OCI-LY7 (cell line): ENCODE data around the gene KIF20A. TPM values are rescaled to one million over a fixed set of nuclear protein-coding genes. Genes with fewer than 3 reads are reported as not detected.

Experiments used
- BruUV-seq: library from RNA; stranded (reverse); fragments of 400-500 nt; replicated peaks from 2 replicates; lab custom pipeline; 2021; lab: Mats Ljungman, UMichigan
- CTCF ChIA-PET: fragments of 300-600 bp; sonication (Branson Sonifier 250); formaldehyde crosslinking; loops from one replicate; lab custom pipeline; 2022; ENCODE audit warnings: antibody characterized with exemption; ENCODE audit not compliant: unreplicated experiment; lab: Charles Lee
- POLR2A ChIA-PET: fragments of 300-600 bp; sonication (Branson Sonifier 250); formaldehyde crosslinking; loops from one replicate; lab custom pipeline; 2022; ENCODE audit warnings: antibody characterized with exemption; lab: Charles Lee
- DNase-seq: peaks from one replicate; pipeline ENCODE4 v3.0.0-alpha.2; 2015; ENCODE audit warnings: low spot score
- H2AFZ ChIP-seq: fragments of 200-600 bp; sonication (generic), shearing (Covaris generic); 2 replicates; pipeline ENCODE4 v1.6.1; 2014; ENCODE audit warnings: mild to moderate bottlenecking, antibody characterized with exemption, low read length, moderate library complexity
- H3K27ac ChIP-seq: fragments of 200-600 bp; sonication (generic); 2 replicates; pipeline ENCODE4 v1.5.1; 2014; ENCODE audit warnings: mixed run types, low read depth, mild to moderate bottlenecking, moderate library complexity, low read length, inconsistent platforms; ENCODE audit not compliant: poor library complexity, severe bottlenecking
- H3K36me3 ChIP-seq: fragments of 200-600 bp; sonication (generic); 2 replicates; pipeline ENCODE4 v1.6.1; 2014; ENCODE audit warnings: mild to moderate bottlenecking, antibody characterized with exemption, low read length, moderate library complexity, mixed read lengths; ENCODE audit not compliant: insufficient read depth
- H3K4me1 ChIP-seq: fragments of 200-600 bp; sonication (generic); 2 replicates; pipeline ENCODE4 v1.5.1; 2014; ENCODE audit warnings: mild to moderate bottlenecking, low read length; ENCODE audit not compliant: insufficient read depth, poor library complexity, severe bottlenecking
- H3K4me2 ChIP-seq: fragments of 200-600 bp; sonication (generic); 2 replicates; pipeline ENCODE4 v1.6.1; 2014; ENCODE audit warnings: mild to moderate bottlenecking, low read length
- H3K4me3 ChIP-seq: fragments of 200-600 bp; sonication (generic); 2 replicates; pipeline ENCODE4 v1.5.1; 2014; ENCODE audit warnings: mild to moderate bottlenecking, low read depth, low read length; ENCODE audit not compliant: poor library complexity, severe bottlenecking
- H3K79me2 ChIP-seq: fragments of 200-600 bp; sonication (generic); 2 replicates; pipeline ENCODE4 v1.6.1; 2016; ENCODE audit warnings: low read depth, mild to moderate bottlenecking, low read length, moderate library complexity, mixed read lengths; ENCODE audit not compliant: insufficient read depth
- H3K9me2 ChIP-seq: fragments of 200-600 bp; sonication (generic); 2 replicates; pipeline ENCODE4 v1.6.1; 2016; ENCODE audit warnings: mild to moderate bottlenecking, low read length, mixed read lengths; ENCODE audit not compliant: insufficient read depth
- H3K9me3 ChIP-seq: fragments of 200-600 bp; sonication (generic); 2 replicates; pipeline ENCODE4 v1.6.1; 2014; ENCODE audit warnings: mild to moderate bottlenecking, mixed run types, low read length, mixed read lengths
- H4K20me1 ChIP-seq: fragments of 200-600 bp; sonication (generic); 2 replicates; pipeline ENCODE4 v1.6.1; 2014; ENCODE audit warnings: mild to moderate bottlenecking, antibody characterized with exemption, low read length, moderate library complexity, mixed read lengths; ENCODE audit not compliant: insufficient read depth
- EZH2phosphoT487 ChIP-seq: fragments of 200-600 bp; sonication (generic); IDR thresholded peaks from 2 replicates; pipeline ENCODE4 v1.6.1; 2018; ENCODE audit warnings: low read depth, borderline replicate concordance, mild to moderate bottlenecking, mixed run types, antibody characterized with exemption, low read length, moderate library complexity, mixed read lengths
- intact Hi-C: fragments of 100-400 bp; cut with micrococcal nuclease; formaldehyde crosslinking; loops from one replicate; pipeline ENCODE4 v1.10.0; 2022; ENCODE audit not compliant: unreplicated experiment
- total RNA-seq, 2 experiments: library from RNA; depleted of rRNA in 1 of 2; stranded (reverse); fragments of >200 nt in 1 of 2; shearing (Covaris generic) in 1 of 2; gene quantifications; 2 replicates each; pipeline ENCODE4 v1.2.3, GENCODE V29; 2014 to 2022
- TF ChIP-seq, protein P1 (sequence below): fragments of 200-600 bp; sonication (generic); conservative IDR thresholded peaks from 2 replicates; pipeline ENCODE4 v1.5.1; 2014; ENCODE audit warnings: mild to moderate bottlenecking, antibody characterized with exemption, low read length, moderate library complexity, mixed read lengths

KIF20A gene
- total RNA-seq, 2 experiments from 2014 or later: 63.1 to 65.1 TPM

GRCh38 chr5:138223532-138223931 lies 44.6 kb downstream of the KIF20A start:
- Histone ChIP-seq H3K79me2 (no peaks in the 10 kb centered on the region), H3K27ac (no peak overlapping the region), H3K9me3 (peaks cover 13% of the 10 kb centered on the region; the same call in 1 of the 2 replicates), H3K4me1 (no peaks in the 10 kb centered on the region), H3K9me2 (no peaks in the 10 kb centered on the region), H3K36me3 (no peaks in the 10 kb centered on the region), H4K20me1 (no peaks in the 10 kb centered on the region), H3K4me2 (no peak overlapping the region), H3K4me3 (no peak overlapping the region), H2AFZ (no peak overlapping the region)
- ChIA-PET CTCF (no interaction called here), POLR2A (interaction anchor here (0.6 to 1.4 kb wide), 3 partner anchors 9 to 128 kb away, joined by 3 to 4 read pairs (median 4); no protein-coding TSS in a partner anchor)
- TF ChIP-seq EZH2phosphoT487: no peak
- TF ChIP-seq, protein P1, sequence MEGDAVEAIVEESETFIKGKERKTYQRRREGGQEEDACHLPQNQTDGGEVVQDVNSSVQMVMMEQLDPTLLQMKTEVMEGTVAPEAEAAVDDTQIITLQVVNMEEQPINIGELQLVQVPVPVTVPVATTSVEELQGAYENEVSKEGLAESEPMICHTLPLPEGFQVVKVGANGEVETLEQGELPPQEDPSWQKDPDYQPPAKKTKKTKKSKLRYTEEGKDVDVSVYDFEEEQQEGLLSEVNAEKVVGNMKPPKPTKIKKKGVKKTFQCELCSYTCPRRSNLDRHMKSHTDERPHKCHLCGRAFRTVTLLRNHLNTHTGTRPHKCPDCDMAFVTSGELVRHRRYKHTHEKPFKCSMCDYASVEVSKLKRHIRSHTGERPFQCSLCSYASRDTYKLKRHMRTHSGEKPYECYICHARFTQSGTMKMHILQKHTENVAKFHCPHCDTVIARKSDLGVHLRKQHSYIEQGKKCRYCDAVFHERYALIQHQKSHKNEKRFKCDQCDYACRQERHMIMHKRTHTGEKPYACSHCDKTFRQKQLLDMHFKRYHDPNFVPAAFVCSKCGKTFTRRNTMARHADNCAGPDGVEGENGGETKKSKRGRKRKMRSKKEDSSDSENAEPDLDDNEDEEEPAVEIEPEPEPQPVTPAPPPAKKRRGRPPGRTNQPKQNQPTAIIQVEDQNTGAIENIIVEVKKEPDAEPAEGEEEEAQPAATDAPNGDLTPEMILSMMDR: no peak
- no TSS peak for BruUV-seq
- intact Hi-C loops: no loop called here
- DNase-seq: no peak

- DNase-seq: no peak
- Histone ChIP-seq H2AFZ (no peak overlapping the region), H3K9me3 (peaks cover 13% of the 10 kb centered on the region; the same call in 1 of the 2 replicates), H3K4me1 (no peaks in the 10 kb centered on the region), H3K79me2 (no peaks in the 10 kb centered on the region), H4K20me1 (no peaks in the 10 kb centered on the region), H3K4me2 (no peak overlapping the region), H3K4me3 (no peak overlapping the region), H3K9me2 (no peaks in the 10 kb centered on the region), H3K36me3 (no peaks in the 10 kb centered on the region), H3K27ac (no peak overlapping the region)
- no TSS peak for BruUV-seq
- intact Hi-C loops: no loop called here
- POLR2A ChIA-PET: interaction anchor here (1.0 to 1.4 kb wide), 2 partner anchors 9 to 12 kb away, joined by 3 to 4 read pairs; no protein-coding TSS in a partner anchor
- CTCF ChIA-PET: no interaction called here
- TF ChIP-seq, protein P1: no peak
- no peak for TF ChIP-seq EZH2phosphoT487
These were observed 45.8 kb downstream of the KIF20A start for GRCh38 chr5:138224712-138225111.

- Histone ChIP-seq H3K27ac (no peak overlapping the region), H3K9me2 (no peaks in the 10 kb centered on the region), H3K4me3 (no peak overlapping the region), H3K4me1 (no peaks in the 10 kb centered on the region), H4K20me1 (no peaks in the 10 kb centered on the region), H3K9me3 (peaks cover 13% of the 10 kb centered on the region; the same call in 1 of the 2 replicates), H3K4me2 (no peak overlapping the region), H2AFZ (no peak overlapping the region), H3K36me3 (no peaks in the 10 kb centered on the region), H3K79me2 (no peaks in the 10 kb centered on the region)
- CTCF ChIA-PET: no interaction called here
- POLR2A ChIA-PET: interaction anchor here (0.6 kb wide), 1 partner anchor 75 kb away, joined by 3 read pairs; no protein-coding TSS in a partner anchor
- no peak for DNase-seq
- intact Hi-C loops: no loop called here
- no peak for TF ChIP-seq EZH2phosphoT487
- TF ChIP-seq, protein P1: no peak
- no TSS peak for BruUV-seq
These were observed 48.0 kb downstream of the KIF20A start for GRCh38 chr5:138226910-138227309.
